GM10847 (cell line): ENCODE results near the gene UVRAG.

Experiments used
- POLR2A ChIP-seq: IDR thresholded peaks from 2 replicates; pipeline ENCODE4 v1.6.1; 2011; ENCODE audit not compliant: insufficient read length; ENCODE audit errors: extremely low read depth

Gene UVRAG

GRCh38 chr11:75934851-75935250 is 119.8 kb downstream of the UVRAG start:
- no peak for TF ChIP-seq POLR2A

GRCh38 chr11:75938543-75938942 is 123.5 kb downstream of the UVRAG start:
- no peak for TF ChIP-seq POLR2A

- TF ChIP-seq POLR2A, result no peak
Measured at GRCh38 chr11:75939516-75939915, 124.5 kb downstream of the UVRAG start.

- TF ChIP-seq POLR2A, result no peak
Measured at GRCh38 chr11:75939992-75940391, 125.0 kb downstream of the UVRAG start.

- no peak for TF ChIP-seq POLR2A
Measured at GRCh38 chr11:75940911-75941310, 125.9 kb downstream of the UVRAG start.

GRCh38 chr11:75944515-75944914 is 129.5 kb downstream of the UVRAG start:
- no peak for TF ChIP-seq POLR2A

GRCh38 chr11:75945446-75945845 is 130.4 kb downstream of the UVRAG start:
- TF ChIP-seq POLR2A, result no peak

GRCh38 chr11:75945947-75946346 is 130.9 kb downstream of the UVRAG start:
- no peak for TF ChIP-seq POLR2A

- TF ChIP-seq POLR2A, result no peak
Measured at GRCh38 chr11:75946531-75947530, 131.8 kb downstream of the UVRAG start.

- no peak for TF ChIP-seq POLR2A
Measured at GRCh38 chr11:75949023-75949672, 134.1 kb downstream of the UVRAG start.

GRCh38 chr11:75950141-75950540 is 135.1 kb downstream of the UVRAG start:
- TF ChIP-seq POLR2A, result no peak

- TF ChIP-seq POLR2A, result no peak
Measured at GRCh38 chr11:75954039-75954438, 139.0 kb downstream of the UVRAG start.

- TF ChIP-seq POLR2A, result no peak
Measured at GRCh38 chr11:75955443-75955842, 140.4 kb downstream of the UVRAG start.

- no peak for TF ChIP-seq POLR2A
Measured at GRCh38 chr11:75959540-75959939, 144.5 kb downstream of the UVRAG start.

- no peak for TF ChIP-seq POLR2A
Measured at GRCh38 chr11:75964071-75964470, 149.1 kb downstream of the UVRAG start.

- no peak for TF ChIP-seq POLR2A
Measured at GRCh38 chr11:75966537-75967287, 151.7 kb downstream of the UVRAG start.

GRCh38 chr11:75968021-75968625 is 153.1 kb downstream of the UVRAG start:
- no peak for TF ChIP-seq POLR2A
